IPS-18c (cell line): Measurements from ENCODE around the gene PSMB9.
"Not testable (repeated sequence)": the region's sequence is repeated elsewhere in the genome, so short reads cannot be mapped to it uniquely, and the experiment has no call there.

Source experiments
- H3K4me3 ChIP-seq: 2 replicates; pipeline ENCODE4 v1.7.0; 2013; ENCODE audit warnings: low read depth, mild to moderate bottlenecking, low read length, moderate library complexity; ENCODE audit not compliant: insufficient read depth
- H3K9me3 ChIP-seq: one replicate; pipeline ENCODE4 v1.6.1; 2013; ENCODE audit warnings: mild to moderate bottlenecking, low read length, moderate library complexity; ENCODE audit not compliant: control insufficient read depth, insufficient read depth

PSMB9 gene

DNA sequence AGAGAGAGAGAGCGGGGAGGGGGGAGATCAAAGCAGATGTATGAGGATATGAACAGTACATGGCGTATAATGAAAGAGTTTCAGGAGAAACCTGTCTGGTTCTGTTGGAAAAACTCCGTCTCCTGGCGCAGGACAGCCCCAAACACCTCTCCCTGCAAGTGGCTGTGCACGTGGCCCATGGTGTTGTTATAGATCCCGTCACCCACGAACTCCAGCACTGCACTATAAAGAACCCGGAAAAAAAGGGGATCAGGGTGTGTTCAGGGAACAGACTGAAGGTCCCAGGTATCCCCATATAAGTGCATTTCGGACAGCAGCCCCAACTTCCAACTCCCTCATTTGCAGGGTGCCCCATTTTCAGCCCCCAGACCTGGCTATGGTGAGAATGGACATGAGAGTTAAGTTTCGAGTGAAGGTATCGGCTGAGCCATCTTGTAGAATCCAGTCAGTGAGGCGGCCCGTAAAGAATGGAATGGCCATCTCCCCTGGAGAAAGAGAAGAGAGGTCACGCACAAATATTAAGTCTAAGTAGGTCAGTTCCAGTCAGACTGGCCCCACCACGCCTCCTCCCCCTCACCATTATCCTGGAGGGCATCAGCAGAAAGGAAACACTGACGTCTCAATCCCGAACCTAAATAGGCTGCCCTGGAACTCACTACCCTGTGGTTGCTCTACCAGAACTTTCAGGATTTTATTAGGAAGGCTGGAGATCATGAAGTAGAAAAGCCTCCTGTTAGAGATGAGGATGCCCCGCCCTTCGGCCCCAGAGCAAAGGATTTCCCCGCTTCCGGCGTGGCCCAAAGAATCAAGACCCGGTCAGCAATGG lies 1.8 kb upstream of the PSMB9 start:
- Histone ChIP-seq H3K9me3 (no peaks in the 10 kb centered on the region), H3K4me3 (peak overlapping the region; percentile 89)

DNA sequence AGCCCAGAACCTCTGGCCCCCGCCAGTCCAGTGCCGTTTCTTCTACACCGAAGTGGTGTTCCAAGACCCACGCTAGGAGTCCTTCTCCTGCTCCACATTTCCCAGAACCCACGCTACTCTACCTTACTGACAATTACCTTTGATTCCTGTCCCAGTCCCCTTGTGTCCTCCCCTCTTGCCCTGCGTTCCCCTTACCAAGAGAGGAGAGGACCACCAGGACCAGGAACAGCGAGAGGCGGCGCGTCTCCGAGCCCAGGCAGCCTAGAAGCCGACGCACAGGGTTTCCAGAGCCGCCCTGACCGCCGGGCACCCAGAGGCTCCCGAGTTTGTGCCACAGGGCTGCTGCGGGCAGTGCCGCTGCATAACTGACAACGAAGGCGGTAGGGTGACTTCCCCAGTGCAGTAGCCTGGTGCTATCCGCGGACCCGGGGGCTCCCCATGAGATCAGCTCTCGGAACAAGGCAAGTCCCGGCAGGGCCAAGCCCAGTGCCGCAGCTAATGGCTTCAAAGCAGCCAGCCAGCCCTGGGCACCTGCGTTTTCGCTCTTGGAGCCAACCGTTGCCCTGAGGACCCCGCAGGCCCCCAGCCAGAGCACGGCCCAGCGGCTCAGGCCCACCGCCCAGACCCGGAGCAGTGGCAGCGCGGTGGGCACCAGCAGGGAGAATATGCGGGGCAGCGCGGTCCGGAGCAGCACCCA lies 1.0 kb upstream of the PSMB9 start:
- Histone ChIP-seq H3K4me3 (peak overlapping the region; percentile 89), H3K9me3 (no peaks in the 10 kb centered on the region)

DNA sequence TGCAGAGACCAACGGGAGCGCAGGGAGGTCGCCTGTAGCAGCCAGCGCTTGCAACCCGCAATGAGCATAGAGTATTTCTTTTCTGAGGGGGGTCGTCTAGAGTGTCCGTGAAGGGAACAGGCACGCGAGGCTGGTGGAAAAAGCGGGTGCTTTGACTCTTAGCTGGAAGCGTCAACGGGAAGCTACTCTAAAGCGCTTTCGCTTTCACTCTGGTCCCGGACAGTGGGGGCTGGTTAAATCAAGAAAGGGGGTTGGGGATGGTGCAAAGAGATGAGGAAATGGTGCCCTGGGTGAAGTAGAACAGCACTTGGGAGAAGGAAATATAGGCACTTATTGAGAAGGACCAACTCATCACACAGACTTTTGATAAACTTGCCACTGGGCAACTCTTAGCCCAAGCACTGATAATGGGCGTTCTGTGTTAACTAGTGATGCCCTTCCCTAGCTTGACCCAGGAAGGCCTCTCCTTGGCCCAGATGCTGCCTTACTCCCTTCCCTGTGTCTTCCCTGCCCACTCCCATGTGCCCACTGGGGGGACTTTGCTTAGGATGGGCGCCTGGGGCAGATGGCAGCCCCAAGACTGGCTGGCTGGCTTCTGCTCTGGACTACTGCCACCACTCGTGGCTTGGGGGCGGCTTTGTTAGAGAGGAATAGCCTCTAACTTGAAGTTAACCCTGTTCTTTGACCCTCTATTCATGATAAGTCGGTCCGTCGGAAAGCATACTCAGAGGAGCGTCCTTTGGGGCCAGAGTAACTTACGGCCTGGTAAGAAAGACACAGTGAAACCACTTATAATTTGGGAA lies 585 bp downstream of the PSMB9 start:
- Histone ChIP-seq H3K4me3 (peak overlapping the region; percentile 89; the same call in 1 of the 2 replicates), H3K9me3 (no peaks in the 10 kb centered on the region)

DNA sequence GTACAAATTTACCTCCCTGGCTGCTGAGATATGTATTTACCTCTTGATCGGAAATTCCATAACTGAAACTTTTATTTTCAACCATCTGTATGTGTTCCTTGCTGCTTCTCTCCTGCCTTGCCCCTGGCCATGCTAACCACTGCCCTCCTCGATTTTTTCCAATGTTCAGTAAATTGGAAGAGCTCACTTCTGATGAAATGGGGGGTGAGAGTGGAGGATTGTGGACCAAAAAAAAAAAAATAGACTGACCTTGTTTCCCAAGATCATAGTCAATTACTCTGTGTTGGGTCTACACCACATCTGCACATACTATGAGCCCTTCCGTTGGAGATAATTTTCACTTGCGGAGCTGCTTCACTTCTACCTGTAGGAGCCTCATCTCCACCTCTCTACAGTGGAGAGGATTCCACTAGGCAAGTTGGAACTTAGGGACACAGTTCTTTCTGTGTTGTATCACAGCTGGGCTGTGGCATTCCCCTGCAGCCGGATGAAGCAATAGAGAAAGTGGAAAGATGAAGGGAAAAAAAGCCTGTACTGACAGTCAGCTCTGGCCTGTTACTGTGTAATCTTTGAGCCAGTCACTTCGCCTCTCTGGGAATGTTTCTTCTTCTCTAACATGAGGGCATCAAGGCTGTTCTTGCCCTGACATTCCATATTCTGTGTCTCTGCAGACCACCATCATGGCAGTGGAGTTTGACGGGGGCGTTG lies 1.6 kb downstream of the PSMB9 start:
- no peaks in the 10 kb centered on the region for H3K9me3 ChIP-seq
- H3K4me3 ChIP-seq: no peak overlapping the region

DNA sequence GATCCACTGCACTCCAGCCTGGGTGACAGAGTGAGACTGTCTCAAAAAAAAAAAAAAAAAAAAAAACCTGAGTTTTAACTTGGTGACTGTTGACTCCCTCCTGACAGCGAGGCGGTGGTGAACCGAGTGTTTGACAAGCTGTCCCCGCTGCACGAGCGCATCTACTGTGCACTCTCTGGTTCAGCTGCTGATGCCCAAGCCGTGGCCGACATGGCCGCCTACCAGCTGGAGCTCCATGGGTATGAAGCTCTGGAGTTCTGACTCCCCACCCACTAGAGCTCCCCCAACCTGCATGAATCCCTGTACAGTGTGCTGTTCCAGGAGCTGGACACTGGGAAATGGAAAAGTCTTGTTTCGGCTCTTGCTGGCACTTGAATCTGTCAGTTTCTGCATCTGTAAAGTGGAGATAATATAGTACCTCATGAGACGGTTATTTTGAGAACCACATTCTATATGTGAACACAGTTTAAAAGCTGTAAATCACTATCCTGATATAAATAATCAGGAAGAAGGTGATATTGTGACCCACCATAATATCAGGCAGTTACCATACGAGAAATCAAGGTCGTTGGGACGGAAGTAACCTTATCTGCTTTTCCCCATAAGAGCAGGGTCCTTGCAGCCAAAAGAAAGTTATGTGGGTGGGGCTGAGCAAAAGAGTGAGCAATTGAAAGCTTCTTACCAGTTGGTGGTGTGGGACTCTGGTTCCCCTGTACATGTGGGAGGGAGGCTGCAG lies 3.3 kb downstream of the PSMB9 start:
- no peaks in the 10 kb centered on the region for H3K9me3 ChIP-seq

DNA sequence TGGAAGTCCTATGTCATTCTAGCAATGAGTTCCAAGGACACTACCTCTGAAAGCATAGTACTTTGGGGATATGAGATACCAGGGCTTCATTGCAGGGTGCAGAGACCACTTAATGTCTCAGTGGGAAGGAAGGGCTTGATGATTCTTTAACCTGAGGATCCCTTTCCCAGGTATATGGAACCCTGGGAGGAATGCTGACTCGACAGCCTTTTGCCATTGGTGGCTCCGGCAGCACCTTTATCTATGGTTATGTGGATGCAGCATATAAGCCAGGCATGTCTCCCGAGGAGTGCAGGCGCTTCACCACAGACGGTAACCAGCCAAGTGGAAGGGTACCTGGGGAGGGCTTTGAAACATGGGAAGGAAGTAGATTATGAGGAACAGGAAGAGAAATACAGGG lies 4.2 kb downstream of the PSMB9 start:
- no peak overlapping the region for H3K4me3 ChIP-seq

More for the DNA sequence above, 3.3 kb downstream of the PSMB9 start:
- H3K4me3 ChIP-seq: no peak overlapping the region

DNA sequence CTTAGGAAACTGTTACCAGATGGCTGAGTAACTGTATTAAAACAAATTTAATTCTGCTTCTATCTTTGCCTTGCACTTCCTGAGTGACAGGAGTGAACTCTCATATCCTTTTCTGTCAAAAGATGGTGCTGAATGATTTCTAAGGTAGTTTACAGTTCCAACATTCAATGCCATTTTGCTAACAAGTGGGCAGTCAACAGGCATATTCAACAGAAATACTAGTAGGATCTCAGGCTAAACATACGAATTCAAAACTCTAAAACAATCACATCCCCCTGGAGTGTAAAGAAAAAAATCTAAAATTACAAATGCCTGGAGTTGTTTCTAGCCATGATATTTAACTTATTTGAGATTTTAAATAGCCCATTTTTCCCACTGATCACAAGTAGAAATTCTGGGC lies 6.7 kb downstream of the PSMB9 start:
- no peaks in the 10 kb centered on the region for H3K9me3 ChIP-seq
- H3K4me3 ChIP-seq: no peak overlapping the region

More for the DNA sequence above, 4.2 kb downstream of the PSMB9 start:
- H3K9me3 ChIP-seq: no peaks in the 10 kb centered on the region

DNA sequence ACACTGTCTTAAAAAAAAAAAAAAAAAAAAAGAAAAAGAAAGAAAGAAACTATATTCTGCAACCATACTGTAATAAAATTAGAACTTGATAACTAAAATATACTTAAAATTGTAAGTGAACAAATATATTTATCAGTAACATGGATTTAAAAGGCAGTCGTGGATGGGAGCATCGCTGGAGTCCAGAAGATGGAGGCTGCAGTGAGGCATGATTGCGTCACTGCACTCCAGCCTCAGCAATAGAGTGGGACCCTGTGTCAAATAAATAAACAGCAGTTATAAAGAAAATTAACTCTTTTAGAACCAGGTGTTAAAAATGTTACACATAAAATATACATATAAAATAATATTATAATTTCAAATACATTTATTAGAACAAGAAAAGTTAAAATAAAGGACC lies 8.7 kb downstream of the PSMB9 start:
- Histone ChIP-seq H3K9me3 (no peaks in the 10 kb centered on the region), H3K4me3 (no peak overlapping the region)

DNA sequence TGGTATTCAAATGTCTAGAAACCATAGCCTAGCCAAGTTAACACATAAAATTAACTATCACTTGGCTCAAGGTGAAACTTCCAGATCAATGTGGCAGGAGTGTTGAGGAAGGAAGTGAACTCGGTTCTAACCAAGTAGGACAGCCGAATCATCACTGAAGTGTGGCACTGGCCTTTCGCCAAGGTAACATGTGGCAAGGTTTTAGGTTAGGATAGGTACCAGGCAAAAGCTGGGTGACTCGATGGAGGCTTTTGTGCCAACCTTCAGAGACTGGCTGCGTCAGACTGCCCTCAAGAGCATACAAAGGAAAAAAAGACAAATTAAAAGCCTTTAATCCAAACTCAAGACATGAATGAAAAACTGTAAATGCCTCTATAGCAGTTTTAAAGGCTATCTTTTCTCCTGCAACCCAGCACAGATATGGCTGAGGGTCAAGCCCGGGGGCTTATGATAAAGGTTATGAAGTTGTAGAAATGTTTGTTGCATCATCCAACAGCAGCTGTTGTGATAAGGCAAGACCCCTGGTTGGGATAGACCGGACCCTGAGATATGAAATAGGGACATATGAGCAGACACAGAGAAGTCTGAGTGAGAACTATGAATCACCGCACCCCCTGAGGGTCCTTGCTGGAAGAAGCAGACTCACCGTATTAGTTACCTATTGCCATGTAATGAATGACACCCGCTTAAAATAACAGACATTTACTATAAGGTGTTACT lies 11.9 kb downstream of the PSMB9 start:
- H3K4me3 ChIP-seq: no peak overlapping the region
- no peaks in the 10 kb centered on the region for H3K9me3 ChIP-seq

DNA sequence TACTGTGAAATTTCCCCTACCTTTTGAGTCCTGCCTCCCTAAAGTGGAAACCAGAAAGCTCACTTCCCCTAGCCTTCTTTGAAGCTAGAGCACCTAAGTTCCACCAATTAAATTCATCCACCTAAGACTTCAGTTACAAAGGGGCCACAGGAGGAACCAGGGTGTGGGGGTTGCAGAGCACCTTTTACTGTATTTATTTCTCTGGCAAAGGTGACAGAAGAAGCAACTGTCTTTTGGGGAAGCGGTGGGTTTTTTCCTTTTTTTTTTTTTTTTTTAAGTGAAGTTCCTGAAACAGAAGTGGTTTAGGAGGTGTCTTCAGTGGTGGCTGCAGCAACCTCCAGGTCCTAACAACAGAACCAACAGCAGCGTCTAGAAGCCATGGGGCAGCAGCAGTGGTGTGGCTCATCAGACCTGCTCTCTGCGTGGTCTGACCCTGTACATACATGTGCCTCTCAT lies 13.1 kb downstream of the PSMB9 start:
- Histone ChIP-seq H3K9me3 (no peaks in the 10 kb centered on the region), H3K4me3 (no peak overlapping the region)

DNA sequence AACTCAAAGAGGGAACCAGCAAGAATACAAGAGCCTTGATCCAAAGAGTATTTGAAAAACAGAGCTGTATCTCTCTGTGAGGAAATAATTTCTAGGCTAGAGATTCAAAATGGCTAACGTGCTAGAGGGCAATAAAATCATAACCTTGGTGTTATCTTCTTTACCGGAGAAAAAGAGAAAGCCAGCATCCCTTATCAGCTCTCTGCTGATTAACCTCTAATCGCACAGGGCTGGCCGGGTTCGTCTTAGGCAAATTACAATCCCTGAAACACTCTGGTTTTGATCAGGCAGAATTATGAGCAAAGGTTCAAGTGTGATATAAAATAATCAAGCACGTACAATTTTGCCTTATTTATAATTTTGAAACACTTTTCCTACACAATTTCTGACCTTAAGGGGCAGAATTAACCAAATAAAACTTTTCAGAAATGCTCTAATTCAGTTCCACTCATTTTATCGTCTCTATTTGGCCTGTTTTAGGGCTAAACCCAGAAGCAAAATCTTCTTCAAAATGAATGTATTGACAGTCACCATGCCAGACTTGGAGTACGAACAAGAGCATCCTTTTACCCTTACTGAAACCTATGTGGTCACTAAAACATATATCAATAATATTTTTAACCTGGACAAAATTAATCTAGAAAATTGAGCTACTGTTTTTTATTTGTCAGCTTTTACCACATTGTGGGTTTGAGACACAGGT lies 13.7 kb downstream of the PSMB9 start:
- no peaks in the 10 kb centered on the region for H3K9me3 ChIP-seq
- H3K4me3 ChIP-seq: no peak overlapping the region

DNA sequence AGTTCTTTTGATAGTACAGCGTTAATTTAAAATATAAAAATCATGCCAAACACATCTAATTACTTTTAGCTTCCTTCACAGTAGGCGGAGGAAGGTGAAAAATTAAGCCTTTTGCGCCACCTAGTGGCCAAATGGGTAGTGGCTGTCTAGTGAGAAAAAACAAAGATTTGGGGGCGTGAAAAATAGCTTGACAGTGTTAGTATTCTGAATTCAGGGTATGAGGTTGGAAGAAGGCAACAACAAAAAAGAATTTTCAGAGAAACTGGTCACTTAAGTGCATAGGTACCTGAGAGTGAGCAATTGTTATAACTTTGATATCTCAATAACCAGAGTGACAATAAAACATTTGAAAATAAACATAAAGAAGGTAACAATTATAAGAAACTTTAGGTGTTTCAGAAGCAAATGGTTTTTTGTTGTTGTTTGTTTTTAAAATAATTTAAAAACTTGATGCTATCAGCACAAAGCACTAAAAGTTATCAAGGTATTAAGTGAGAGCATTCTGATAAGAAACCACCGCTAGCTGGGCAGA lies 14.3 kb downstream of the PSMB9 start:
- Histone ChIP-seq H3K9me3 (no peaks in the 10 kb centered on the region), H3K4me3 (no peak overlapping the region)

DNA sequence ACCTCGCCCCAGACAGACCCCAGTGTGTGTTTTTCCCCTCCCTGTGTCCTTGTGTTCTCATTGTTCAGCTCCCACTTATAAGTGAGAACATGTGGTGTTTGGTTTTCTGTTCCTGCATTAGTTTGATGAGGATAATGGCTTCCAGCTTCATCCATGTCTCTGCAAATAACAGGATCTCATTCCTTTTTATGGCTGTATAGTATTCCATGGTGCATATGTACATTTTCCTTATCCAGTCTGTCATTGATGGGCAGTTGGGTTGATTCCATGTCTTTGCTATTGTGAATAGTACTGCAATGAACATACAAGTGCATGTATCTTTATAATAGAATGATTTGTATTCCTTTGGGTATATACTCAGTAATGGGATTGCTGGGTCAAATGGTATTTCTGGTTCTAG lies 20.0 kb downstream of the PSMB9 start:
- not testable (repeated sequence) for H3K4me3 ChIP-seq, H3K9me3 ChIP-seq

DNA sequence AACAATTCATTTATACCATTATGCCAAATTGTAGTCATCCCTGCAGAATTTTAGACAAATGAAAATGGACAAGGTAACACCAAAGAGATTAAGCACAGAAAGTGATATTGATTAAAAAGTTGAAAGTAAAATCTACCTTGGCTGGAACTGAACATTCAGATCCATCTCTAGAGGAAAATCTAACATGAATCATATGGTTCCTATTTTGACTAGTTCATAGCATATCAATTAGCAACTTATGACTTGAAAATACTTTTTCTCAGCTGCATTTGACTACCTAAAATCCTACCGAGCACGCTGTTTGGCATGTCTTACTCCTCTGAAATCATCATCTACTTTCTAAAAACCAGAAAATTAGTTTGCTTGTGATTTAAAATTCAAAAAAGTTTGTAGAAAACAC lies 22.6 kb downstream of the PSMB9 start:
- H3K4me3 ChIP-seq: no peak overlapping the region
- H3K9me3 ChIP-seq: no peaks in the 10 kb centered on the region

DNA sequence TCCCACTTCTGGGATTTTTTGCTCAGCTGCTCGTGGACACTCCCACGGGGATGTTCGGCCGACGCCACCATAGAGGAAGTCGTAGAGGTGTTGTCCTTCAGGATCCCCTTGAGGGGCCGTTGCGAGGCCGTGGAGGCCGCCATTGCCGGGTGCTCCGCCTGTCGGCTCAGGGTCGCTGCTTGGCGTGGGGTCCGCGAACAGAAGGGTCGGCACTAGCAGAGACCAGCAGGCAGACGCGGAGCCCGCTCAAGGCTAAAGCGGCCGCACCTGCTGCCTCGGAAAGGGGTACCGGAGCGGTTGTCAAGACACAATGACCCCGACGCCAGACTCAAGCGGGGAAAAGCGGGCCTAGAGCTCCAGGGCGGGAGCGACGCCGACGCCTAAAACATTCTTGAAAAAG lies 25.7 kb downstream of the PSMB9 start:
- H3K4me3 ChIP-seq: no peak overlapping the region
- H3K9me3 ChIP-seq: no peaks in the 10 kb centered on the region
